ENCODE measurements around the gene SEC23A.
A peak's percentile ranks its signal among the peaks of the same experiment; 100 is the strongest.
"Not testable (repeated sequence)": the region's sequence is repeated elsewhere in the genome, so short reads cannot be mapped to it uniquely, and the experiment has no call there.

SEC23A gene

GRCh38 chr14:39102969-39103957 is at the start of gene SEC23A:
Gene SEC23A (minus strand): TSS chr14:39103235. CDS start chr14:39096118, 7,117 bp downstream.
- Histone ChIP-seq H3K27me3 (replicated peaks; ENCODE audit: control insufficient read depth, insufficient read depth, low read length) (no peaks in the 10 kb centered on the region), H3K4me3 (ENCODE audit: low read length) (peak within 1 kb of the TSS; percentile 92)
- peak; percentile 95 for DNase-seq (ENCODE audit: low read depth)

DNA sequence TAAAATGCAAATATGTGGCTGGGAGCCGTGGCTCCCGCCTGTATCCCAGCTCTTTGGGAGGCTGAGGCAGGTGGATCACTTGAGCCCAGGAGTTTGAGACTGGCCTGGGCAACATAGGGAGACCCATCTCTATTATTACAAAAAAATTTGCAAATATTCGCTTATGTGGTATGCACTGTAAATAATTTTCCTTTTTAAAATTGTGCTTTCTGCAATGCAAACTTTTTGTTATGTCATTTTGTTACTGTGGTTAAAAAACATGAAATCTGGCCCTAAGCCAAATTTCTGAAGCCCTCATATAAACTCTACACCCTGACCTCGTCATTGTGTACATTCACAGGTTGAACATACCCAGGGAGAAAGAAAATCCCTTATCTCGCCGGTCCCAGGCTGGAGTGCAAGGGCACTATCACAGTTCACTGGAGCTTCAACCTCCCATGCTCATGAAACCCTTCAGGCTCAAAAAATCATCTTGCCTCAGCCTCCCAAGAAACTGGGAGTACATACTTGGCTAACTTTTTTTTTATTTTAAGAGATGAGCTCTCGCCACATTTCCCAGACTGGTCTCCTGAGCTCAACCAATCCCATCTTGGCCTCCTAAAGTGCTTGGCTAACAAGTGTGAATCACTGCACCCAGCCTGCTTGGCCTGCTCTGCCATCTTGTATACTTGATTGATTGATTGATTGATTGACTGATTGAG is 42.4 kb upstream of the SEC23A start:
- Histone ChIP-seq H3K36me3 (ENCODE audit: control insufficient read depth, insufficient read depth, low read length, severe bottlenecking) (peaks cover 32% of the 10 kb centered on the region), H3K4me1 (ENCODE audit: control insufficient read depth, insufficient read depth, low read length) (no peaks in the 10 kb centered on the region), H3K9me3 (ENCODE audit: control insufficient read depth, low read length) (no peaks in the 10 kb centered on the region), H3K9ac (ENCODE audit: low read length) (no peak overlapping the region), H3K4me3 (ENCODE audit: low read length) (no peak overlapping the region), H3K27me3 (replicated peaks; ENCODE audit: control insufficient read depth, insufficient read depth, low read length) (no peaks in the 10 kb centered on the region)
- DNase-seq (ENCODE audit: low read depth), result no peak

More at GRCh38 chr14:39102969-39103957, at the start of gene SEC23A:
- H3K9ac ChIP-seq (ENCODE audit: low read length), result peak within 1 kb of the TSS; percentile 94
- peaks cover 31% of the 10 kb centered on the region for H3K4me1 ChIP-seq (ENCODE audit: control insufficient read depth, insufficient read depth, low read length)
- no peaks in the 10 kb centered on the region for H3K36me3 ChIP-seq (ENCODE audit: control insufficient read depth, insufficient read depth, low read length, severe bottlenecking)
- no peaks in the 10 kb centered on the region for H3K9me3 ChIP-seq (ENCODE audit: control insufficient read depth, low read length)

GRCh38 chr14:39143226-39143625 is 40.2 kb upstream of the SEC23A start:
- not testable (repeated sequence) for H3K27me3 ChIP-seq (replicated peaks; ENCODE audit: control insufficient read depth, insufficient read depth, low read length); H3K9ac ChIP-seq (ENCODE audit: low read length); H3K9me3 ChIP-seq (ENCODE audit: control insufficient read depth, low read length); H3K4me1 ChIP-seq (ENCODE audit: control insufficient read depth, insufficient read depth, low read length); H3K4me3 ChIP-seq (ENCODE audit: low read length); DNase-seq (ENCODE audit: low read depth)
- H3K36me3 ChIP-seq (ENCODE audit: control insufficient read depth, insufficient read depth, low read length, severe bottlenecking), result peaks cover 11% of the 10 kb centered on the region

DNA sequence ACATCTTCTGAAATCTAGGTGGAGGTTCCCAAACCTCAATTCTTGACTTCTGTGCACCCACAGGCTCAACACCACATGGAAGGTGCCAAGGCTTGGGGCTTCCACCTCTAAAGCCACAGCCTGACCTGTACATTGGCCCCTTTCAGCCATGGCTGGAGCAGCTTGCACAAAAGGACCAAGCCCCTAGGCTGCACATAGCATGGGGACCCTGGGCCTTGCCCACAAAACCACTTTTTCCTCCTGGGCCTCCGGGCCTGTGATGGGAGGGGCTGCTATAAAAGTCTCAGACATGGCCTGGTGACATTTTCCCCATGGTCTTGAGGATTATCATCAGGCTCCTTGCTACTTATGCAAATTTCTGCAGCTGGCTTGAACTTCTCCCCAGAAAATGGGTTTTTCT is 38.6 kb upstream of the SEC23A start:
- DNase-seq (ENCODE audit: low read depth); H3K9ac ChIP-seq (ENCODE audit: low read length); H3K27me3 ChIP-seq (replicated peaks; ENCODE audit: control insufficient read depth, insufficient read depth, low read length); H3K9me3 ChIP-seq (ENCODE audit: control insufficient read depth, low read length); H3K4me3 ChIP-seq (ENCODE audit: low read length); H3K4me1 ChIP-seq (ENCODE audit: control insufficient read depth, insufficient read depth, low read length): not testable (repeated sequence)
- H3K36me3 ChIP-seq (ENCODE audit: control insufficient read depth, insufficient read depth, low read length, severe bottlenecking), result peaks cover 11% of the 10 kb centered on the region

DNA sequence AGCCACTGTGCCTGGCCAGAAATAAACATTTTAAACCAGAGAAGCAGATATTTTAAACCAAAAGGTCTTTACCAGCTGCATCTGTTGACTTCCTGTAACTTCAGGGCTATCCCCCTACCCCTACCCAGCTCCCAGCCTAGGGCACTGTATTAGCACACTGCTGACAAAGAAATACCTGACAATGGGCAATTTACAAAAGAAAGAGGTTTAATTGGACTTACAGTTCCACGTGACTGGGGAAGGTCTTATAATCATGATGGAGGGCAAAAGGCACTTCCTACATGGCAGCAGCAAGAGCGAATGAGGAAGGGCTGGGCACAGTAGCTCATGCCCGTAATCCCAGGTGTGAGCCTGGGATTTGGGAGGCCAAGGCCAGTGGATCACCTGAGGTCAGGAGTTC is 37.1 kb upstream of the SEC23A start:
- Histone ChIP-seq H3K9me3 (ENCODE audit: control insufficient read depth, low read length) (no peaks in the 10 kb centered on the region), H3K4me3 (ENCODE audit: low read length) (no peak overlapping the region)
- no peak for DNase-seq (ENCODE audit: low read depth)

GRCh38 chr14:39138440-39138839 is 35.4 kb upstream of the SEC23A start:
- peak; percentile 63 for DNase-seq (ENCODE audit: low read depth)
- no peaks in the 10 kb centered on the region for H3K27me3 ChIP-seq (replicated peaks; ENCODE audit: control insufficient read depth, insufficient read depth, low read length)
- H3K36me3 ChIP-seq (ENCODE audit: control insufficient read depth, insufficient read depth, low read length, severe bottlenecking), result peaks cover 41% of the 10 kb centered on the region
- no peak overlapping the region for H3K4me3 ChIP-seq (ENCODE audit: low read length)
- H3K9me3 ChIP-seq (ENCODE audit: control insufficient read depth, low read length), result no peaks in the 10 kb centered on the region
- peaks cover 9% of the 10 kb centered on the region for H3K4me1 ChIP-seq (ENCODE audit: control insufficient read depth, insufficient read depth, low read length)
- H3K9ac ChIP-seq (ENCODE audit: low read length), result no peak overlapping the region

More for the DNA sequence above, 37.1 kb upstream of the SEC23A start:
- no peaks in the 10 kb centered on the region for H3K27me3 ChIP-seq (replicated peaks; ENCODE audit: control insufficient read depth, insufficient read depth, low read length)
- H3K36me3 ChIP-seq (ENCODE audit: control insufficient read depth, insufficient read depth, low read length, severe bottlenecking), result peaks cover 24% of the 10 kb centered on the region
- H3K9ac ChIP-seq (ENCODE audit: low read length), result no peak overlapping the region
- peaks cover 9% of the 10 kb centered on the region for H3K4me1 ChIP-seq (ENCODE audit: control insufficient read depth, insufficient read depth, low read length)

DNA sequence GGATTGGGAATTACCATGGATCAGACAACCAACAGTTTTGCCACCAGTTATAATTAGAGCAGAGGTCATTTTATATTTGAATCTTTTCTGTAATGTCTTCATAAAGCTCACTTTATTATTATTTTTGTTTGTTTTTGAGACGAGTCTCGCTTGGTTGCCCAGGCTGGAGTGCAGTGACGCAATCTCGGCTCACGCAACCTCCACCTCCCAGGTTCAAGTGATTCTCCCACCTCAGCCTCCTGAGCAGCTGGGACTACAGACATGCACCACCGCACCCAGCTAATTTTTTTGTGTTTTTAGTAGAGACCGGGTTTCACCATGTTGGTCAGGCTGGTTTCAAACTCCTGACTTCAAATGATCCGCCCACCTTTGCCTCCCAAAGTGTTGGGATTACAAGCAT is 34.8 kb upstream of the SEC23A start:
- peaks cover 43% of the 10 kb centered on the region for H3K36me3 ChIP-seq (ENCODE audit: control insufficient read depth, insufficient read depth, low read length, severe bottlenecking)

DNA sequence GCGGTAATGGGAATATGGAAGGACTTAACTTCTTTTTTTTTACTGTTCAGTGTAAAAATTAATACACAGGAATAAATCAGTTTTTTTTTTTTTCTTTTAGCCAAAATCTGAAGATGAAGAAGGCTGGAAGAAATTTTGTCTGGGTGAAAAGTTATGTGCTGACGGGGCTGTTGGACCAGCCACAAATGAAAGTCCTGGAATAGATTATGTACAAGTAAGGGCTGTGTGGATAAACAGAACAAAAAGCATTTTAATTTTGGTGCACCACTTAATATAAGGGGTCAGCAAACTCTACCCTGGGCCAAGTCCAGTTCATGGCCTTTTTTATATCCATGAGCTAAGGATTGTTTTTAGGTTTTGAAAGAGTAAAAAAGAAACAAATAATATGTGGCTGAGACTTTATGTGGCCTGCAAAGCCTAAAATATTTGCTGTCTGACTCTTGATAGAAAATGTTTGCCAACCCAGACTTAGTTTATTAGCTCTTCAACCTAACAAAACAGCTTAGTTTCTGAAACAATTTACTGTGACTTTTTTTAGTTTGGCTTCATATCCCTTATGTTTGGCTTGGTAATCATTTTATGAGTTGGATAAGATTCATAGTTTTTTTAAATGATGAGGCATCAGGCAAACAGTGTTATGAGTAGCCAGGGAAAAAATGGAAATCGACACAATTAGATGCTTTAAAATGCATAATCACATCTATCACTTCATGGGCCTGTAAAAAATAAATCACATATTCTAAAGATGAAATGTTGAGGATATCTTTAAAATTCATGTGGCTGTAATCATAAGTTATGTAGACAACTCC is 19.5 kb upstream of the SEC23A start:
- Histone ChIP-seq H3K36me3 (ENCODE audit: control insufficient read depth, insufficient read depth, low read length, severe bottlenecking) (peaks cover 59% of the 10 kb centered on the region), H3K9me3 (ENCODE audit: control insufficient read depth, low read length) (no peaks in the 10 kb centered on the region)
- no peak for DNase-seq (ENCODE audit: low read depth)

More for the DNA sequence above, 34.8 kb upstream of the SEC23A start:
- H3K9me3 ChIP-seq (ENCODE audit: control insufficient read depth, low read length); H3K9ac ChIP-seq (ENCODE audit: low read length); H3K4me3 ChIP-seq (ENCODE audit: low read length); H3K4me1 ChIP-seq (ENCODE audit: control insufficient read depth, insufficient read depth, low read length); DNase-seq (ENCODE audit: low read depth); H3K27me3 ChIP-seq (replicated peaks; ENCODE audit: control insufficient read depth, insufficient read depth, low read length): not testable (repeated sequence)

GRCh38 chr14:39114073-39114838 is 11.2 kb upstream of the SEC23A start, which contains the start of gene GEMIN2:
Gene GEMIN2 (plus strand): TSS chr14:39114323. CDS start chr14:39114339, 16 bp downstream.
- Histone ChIP-seq H3K9ac (ENCODE audit: low read length) (peak within 1 kb of the TSS; percentile 89), H3K4me3 (ENCODE audit: low read length) (peak within 1 kb of the TSS; percentile 91), H3K36me3 (ENCODE audit: control insufficient read depth, insufficient read depth, low read length, severe bottlenecking) (peaks cover 12% of the 10 kb centered on the region), H3K9me3 (ENCODE audit: control insufficient read depth, low read length) (no peaks in the 10 kb centered on the region), H3K4me1 (ENCODE audit: control insufficient read depth, insufficient read depth, low read length) (peaks cover 11% of the 10 kb centered on the region), H3K27me3 (replicated peaks; ENCODE audit: control insufficient read depth, insufficient read depth, low read length) (no peaks in the 10 kb centered on the region)
- DNase-seq (ENCODE audit: low read depth), result peak; percentile 98

More for the DNA sequence above, 19.5 kb upstream of the SEC23A start:
- Histone ChIP-seq H3K27me3 (replicated peaks; ENCODE audit: control insufficient read depth, insufficient read depth, low read length) (no peaks in the 10 kb centered on the region), H3K4me1 (ENCODE audit: control insufficient read depth, insufficient read depth, low read length) (peaks cover 25% of the 10 kb centered on the region), H3K9ac (ENCODE audit: low read length) (peak overlapping the region; percentile 78), H3K4me3 (ENCODE audit: low read length) (peak overlapping the region; percentile 64)

GRCh38 chr14:39113685-39114072 is 10.6 kb upstream of the SEC23A start:
- Histone ChIP-seq H3K4me1 (ENCODE audit: control insufficient read depth, insufficient read depth, low read length) (peaks cover 11% of the 10 kb centered on the region), H3K9ac (ENCODE audit: low read length) (peak overlapping the region; percentile 89), H3K9me3 (ENCODE audit: control insufficient read depth, low read length) (no peaks in the 10 kb centered on the region), H3K27me3 (replicated peaks; ENCODE audit: control insufficient read depth, insufficient read depth, low read length) (no peaks in the 10 kb centered on the region), H3K4me3 (ENCODE audit: low read length) (peak overlapping the region; percentile 91), H3K36me3 (ENCODE audit: control insufficient read depth, insufficient read depth, low read length, severe bottlenecking) (peaks cover 6% of the 10 kb centered on the region)
- DNase-seq (ENCODE audit: low read depth), result no peak

All from adipocyte (in vitro differentiated cells).